Upper lobe of left lung (tissue), 6 donors: ENCODE results near the gene CTBP2. TPM values are rescaled to one million over a fixed set of nuclear protein-coding genes. Genes with fewer than 3 reads are reported as not detected.
A peak's percentile ranks its signal among the peaks of the same experiment; 100 is the strongest.

Source experiments
- ATAC-seq, 2 donors: fragments of 200-7000 bp; cut with Tn5 transposase; one replicate each; pipeline ENCODE4 v1.9.1; 2022; ENCODE audit warnings: mild to moderate bottlenecking in 2 of 2, moderate library complexity in 2 of 2; ENCODE audit not compliant: low FRiP score in 2 of 2
- DNase-seq, 2 donors: peaks; one replicate each; pipeline ENCODE4 v3.0.0-alpha.2; 2019 to 2020
- H3K27ac ChIP-seq, 4 donors: fragments of 200-600 bp; sonication (generic); one replicate each; pipeline ENCODE4 v1.5.1; 2016 to 2019
- H3K27me3 ChIP-seq, 4 donors: fragments of 200-600 bp; sonication (generic); one replicate each; pipeline ENCODE4 v1.5.1; 2017 to 2019
- H3K36me3 ChIP-seq, 4 donors: fragments of 200-600 bp; sonication (generic); one replicate each; pipeline ENCODE4 v1.5.1; 2016 to 2019
- H3K4me1 ChIP-seq, 4 donors: fragments of 200-600 bp; sonication (generic); one replicate each; pipeline ENCODE4 v1.5.1; 2018 to 2019
- H3K4me3 ChIP-seq, 4 donors: fragments of 200-600 bp; sonication (generic); one replicate each; pipeline ENCODE4 v1.5.1; 2017 to 2019; ENCODE audit warnings: mild to moderate bottlenecking in 2 of 4, moderate library complexity in 1 of 4
- H3K9me3 ChIP-seq, 4 donors: fragments of 200-600 bp; sonication (generic); one replicate each; pipeline ENCODE4 v1.5.1; 2018 to 2019
- EP300 ChIP-seq, 4 donors: sonication (generic); formaldehyde crosslinking; IDR thresholded peaks; one replicate each; pipeline ENCODE4 v1.5.1; 2017; ENCODE audit warnings: antibody characterized with exemption in 4 of 4, control low read depth in 2 of 4
- POLR2A ChIP-seq, 4 donors: fragments of 450-650 bp; IDR thresholded peaks; one replicate each; pipeline ENCODE4 v1.5.1; 2016 to 2017; ENCODE audit warnings: antibody characterized with exemption in 4 of 4, mild to moderate bottlenecking in 2 of 4
- POLR2AphosphoS5 ChIP-seq, 2 donors: sonication (generic); formaldehyde crosslinking; IDR thresholded peaks; one replicate each; pipeline ENCODE4 v1.5.1; 2017; ENCODE audit warnings: antibody characterized with exemption in 2 of 2
- WGBS, 2 donors: methylation state at CpG; one replicate each; pipeline ENCODE4 v1.1.5; 2017 to 2018; 5-methylcytosine and 5-hydroxymethylcytosine counted together
- total RNA-seq, 6 donors: library from RNA; depleted of rRNA in 4 of 6; stranded (reverse); fragments of >200 nt in 4 of 6; gene quantifications; one replicate each; pipeline versions ENCODE4 v1.1.0 to v1.2.1, GENCODE V29; 2016 to 2021
- TF ChIP-seq, protein P1 (sequence below), 6 experiments: fragments of 450-650 bp in 4 of 6; fragments of 200-600 bp in 2 of 6; sonication (generic) in 2 of 6; IDR thresholded peaks; one replicate each; pipeline ENCODE4 v1.5.1; 2016 to 2019; ENCODE audit warnings: antibody characterized with exemption in 6 of 6
- donor health status: DM: no; HTN: no; CAD: no; lungs with moderate emphysema.
- donor health status: DM: no; HTN: yes; CAD: no; lungs with severe emphysema.

CTBP2 gene
- total RNA-seq, 6 donors from 2014 or later: 47.1 to 82.5 (median 59.7) TPM

DNA sequence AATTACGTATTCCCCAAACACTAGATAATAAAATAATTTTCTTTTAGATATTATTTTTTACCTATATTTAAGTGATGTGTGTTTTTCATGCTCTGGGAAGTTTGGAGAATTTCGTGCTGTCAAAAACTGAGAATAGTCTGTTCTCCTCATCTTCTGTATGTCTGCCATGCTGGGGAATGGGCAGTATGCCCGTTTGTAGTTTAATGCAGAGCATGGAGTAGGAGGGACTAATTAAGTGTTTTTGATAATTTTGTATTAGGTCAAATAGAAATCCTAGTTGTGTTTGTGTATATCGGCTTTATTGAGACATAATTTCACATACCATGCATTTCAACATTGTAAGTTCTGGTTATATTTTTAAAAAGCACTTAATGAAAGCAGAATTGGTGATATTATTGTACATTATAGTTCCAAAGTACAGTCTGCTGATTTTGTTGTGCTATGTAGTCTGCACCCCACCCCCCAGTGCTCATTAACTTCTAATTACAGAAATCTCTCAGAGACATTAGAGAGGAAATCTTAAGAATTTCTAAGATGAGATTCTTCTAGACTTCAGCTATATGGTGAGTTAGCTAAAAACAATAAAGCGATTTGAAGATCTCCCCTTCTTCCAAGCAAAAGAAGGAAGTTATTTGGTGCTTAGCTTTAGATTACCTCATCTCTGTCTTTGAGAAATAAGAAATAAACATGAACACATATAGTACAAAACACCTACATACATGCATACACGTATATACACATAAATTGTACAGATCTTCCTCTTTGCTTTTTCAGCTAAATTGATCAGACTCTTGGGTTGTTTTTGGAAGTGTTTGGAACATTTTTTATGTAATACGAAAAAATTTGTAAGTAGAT lies 196.3 kb downstream of the CTBP2 start:
- no peaks in the 10 kb centered on the region for H3K9me3 ChIP-seq
- 80 to 84% methylated on average over 7 of the region's 7 CpGs for WGBS, 2 donors
- no peak overlapping the region for H3K27ac ChIP-seq
- ATAC-seq (no peak), DNase-seq (no peak)
- H3K4me3 ChIP-seq: no peak overlapping the region
- H3K27me3 ChIP-seq: no peaks in the 10 kb centered on the region
- peaks cover 0 to 7% (median 4%) of the 10 kb centered on the region in 4 donors for H3K4me1 ChIP-seq
- no peak for TF ChIP-seq POLR2AphosphoS5 (IDR thresholded peaks at IDR 0.05)
- TF ChIP-seq POLR2A (IDR thresholded peaks at IDR 0.05): no peak
- peaks cover 5 to 26% (median 9%) of the 10 kb centered on the region in 4 donors for H3K36me3 ChIP-seq

DNA sequence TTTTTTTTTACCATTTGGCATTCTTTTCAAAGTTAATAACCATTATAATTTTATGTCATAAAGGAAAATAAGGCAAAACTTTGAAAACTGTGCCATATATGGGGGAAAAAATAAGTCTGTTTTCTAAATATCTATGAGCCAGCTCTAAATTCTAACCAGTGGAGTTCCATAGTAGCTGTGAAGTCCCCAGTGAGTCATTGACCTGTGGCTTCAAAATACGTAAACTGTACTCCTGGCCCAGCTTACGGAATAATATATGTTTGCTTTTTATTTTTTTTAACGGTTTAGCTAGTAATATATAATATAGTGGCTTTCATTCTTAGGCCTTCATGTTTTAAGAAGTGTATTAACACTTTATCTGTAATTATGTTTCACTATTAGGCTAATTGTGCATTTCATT lies 197.9 kb downstream of the CTBP2 start:
- Histone ChIP-seq H3K27me3 (no peaks in the 10 kb centered on the region), H3K27ac (no peak overlapping the region), H3K9me3 (no peaks in the 10 kb centered on the region), H3K4me1 (peaks cover 5 to 11% (median 8%) of the 10 kb centered on the region in 4 donors), H3K4me3 (no peak overlapping the region), H3K36me3 (peaks cover 0 to 14% (median 5%) of the 10 kb centered on the region in 4 donors)
- 91 to 97% methylated on average over 3 of the region's 3 CpGs for WGBS, 2 donors
- ATAC-seq (no peak), DNase-seq (no peak)
- TF ChIP-seq POLR2A (IDR thresholded peaks at IDR 0.05): no peak
- TF ChIP-seq, protein P1, sequence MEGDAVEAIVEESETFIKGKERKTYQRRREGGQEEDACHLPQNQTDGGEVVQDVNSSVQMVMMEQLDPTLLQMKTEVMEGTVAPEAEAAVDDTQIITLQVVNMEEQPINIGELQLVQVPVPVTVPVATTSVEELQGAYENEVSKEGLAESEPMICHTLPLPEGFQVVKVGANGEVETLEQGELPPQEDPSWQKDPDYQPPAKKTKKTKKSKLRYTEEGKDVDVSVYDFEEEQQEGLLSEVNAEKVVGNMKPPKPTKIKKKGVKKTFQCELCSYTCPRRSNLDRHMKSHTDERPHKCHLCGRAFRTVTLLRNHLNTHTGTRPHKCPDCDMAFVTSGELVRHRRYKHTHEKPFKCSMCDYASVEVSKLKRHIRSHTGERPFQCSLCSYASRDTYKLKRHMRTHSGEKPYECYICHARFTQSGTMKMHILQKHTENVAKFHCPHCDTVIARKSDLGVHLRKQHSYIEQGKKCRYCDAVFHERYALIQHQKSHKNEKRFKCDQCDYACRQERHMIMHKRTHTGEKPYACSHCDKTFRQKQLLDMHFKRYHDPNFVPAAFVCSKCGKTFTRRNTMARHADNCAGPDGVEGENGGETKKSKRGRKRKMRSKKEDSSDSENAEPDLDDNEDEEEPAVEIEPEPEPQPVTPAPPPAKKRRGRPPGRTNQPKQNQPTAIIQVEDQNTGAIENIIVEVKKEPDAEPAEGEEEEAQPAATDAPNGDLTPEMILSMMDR (IDR thresholded peaks at IDR 0.05): no peak
- TF ChIP-seq EP300 (IDR thresholded peaks at IDR 0.05): no peak
- no peak for TF ChIP-seq POLR2AphosphoS5 (IDR thresholded peaks at IDR 0.05)

DNA sequence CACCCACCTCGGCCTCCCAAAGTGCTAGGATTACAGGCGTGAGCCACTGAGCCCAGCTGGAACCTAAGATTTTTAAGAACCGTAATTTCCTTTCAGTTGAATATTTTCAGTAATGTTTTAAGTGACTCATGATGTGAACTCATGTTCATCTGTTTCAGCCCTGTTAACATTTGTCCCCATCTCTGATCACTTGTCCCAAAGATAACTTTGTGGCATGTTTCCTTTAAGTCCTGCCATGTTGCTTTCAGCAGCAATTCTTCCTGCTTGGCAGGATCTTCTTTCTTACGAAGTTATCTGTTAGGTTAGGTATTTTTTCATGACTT lies 199.2 kb downstream of the CTBP2 start:
- no peak for TF ChIP-seq POLR2AphosphoS5 (IDR thresholded peaks at IDR 0.05)
- no peak for TF ChIP-seq POLR2A (IDR thresholded peaks at IDR 0.05)
- no peak for TF ChIP-seq EP300 (IDR thresholded peaks at IDR 0.05)
- TF ChIP-seq, protein P1 (IDR thresholded peaks at IDR 0.05): no peak
- H3K9me3 ChIP-seq: no peaks in the 10 kb centered on the region
- peaks cover 0 to 2% (median 0%) of the 10 kb centered on the region in 4 donors for H3K36me3 ChIP-seq
- 72 to 73% methylated on average over 4 of the region's 4 CpGs for WGBS, 2 donors
- DNase-seq (no peak), ATAC-seq (no peak)
- no peak overlapping the region for H3K4me3 ChIP-seq
- H3K4me1 ChIP-seq: peaks cover 11 to 22% (median 12%) of the 10 kb centered on the region in 4 donors
- H3K27me3 ChIP-seq: no peaks in the 10 kb centered on the region
- H3K27ac ChIP-seq: no peak overlapping the region

GRCh38 chr10:124959564-124959963 lies 200.8 kb downstream of the CTBP2 start:
- TF ChIP-seq, protein P1 (IDR thresholded peaks at IDR 0.05): no peak
- no peak for TF ChIP-seq POLR2AphosphoS5 (IDR thresholded peaks at IDR 0.05)
- TF ChIP-seq EP300 (IDR thresholded peaks at IDR 0.05): no peak
- TF ChIP-seq POLR2A (IDR thresholded peaks at IDR 0.05): no peak
- ATAC-seq (no peak), DNase-seq (no peak)
- H3K27me3 ChIP-seq: no peaks in the 10 kb centered on the region
- H3K9me3 ChIP-seq: no peaks in the 10 kb centered on the region
- no peaks in the 10 kb centered on the region for H3K36me3 ChIP-seq
- H3K4me1 ChIP-seq: peaks cover 13 to 27% (median 20%) of the 10 kb centered on the region in 4 donors
- no peak overlapping the region for H3K4me3 ChIP-seq
- no peak overlapping the region for H3K27ac ChIP-seq
- 96 to 100% methylated on average over 2 to 3 of the region's 3 CpGs for WGBS, 2 donors

DNA sequence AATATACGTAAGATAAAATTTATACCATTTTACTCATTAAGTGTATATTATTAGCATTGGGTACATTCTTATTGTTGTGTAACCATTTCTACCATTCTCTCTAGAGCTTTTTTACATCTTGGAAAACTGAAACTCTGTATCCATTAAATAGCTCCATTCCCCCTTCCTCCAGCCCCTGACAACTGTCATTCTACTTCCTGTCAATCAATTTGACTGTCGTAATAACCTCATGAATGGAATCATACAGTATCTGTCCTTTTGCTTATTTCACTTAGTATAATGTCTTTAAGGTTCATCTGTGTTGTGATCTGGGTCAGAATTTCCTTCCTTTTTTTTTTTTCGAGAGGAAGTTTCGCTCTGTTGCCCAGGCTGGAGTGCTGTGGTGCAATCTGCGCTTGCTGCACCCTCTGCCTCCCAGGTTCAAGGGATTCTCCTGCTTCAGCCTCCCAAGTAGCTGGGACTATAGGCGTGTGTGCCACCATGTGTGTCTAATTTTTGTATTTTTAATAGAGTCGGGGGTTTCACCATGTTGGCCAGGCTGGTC lies 202.9 kb downstream of the CTBP2 start:
- Histone ChIP-seq H3K36me3 (no peaks in the 10 kb centered on the region), H3K9me3 (no peaks in the 10 kb centered on the region), H3K27ac (peak overlapping the region in 1 of 4 donors; percentile 23), H3K27me3 (no peaks in the 10 kb centered on the region), H3K4me3 (no peak overlapping the region), H3K4me1 (peaks cover 13 to 37% (median 20%) of the 10 kb centered on the region in 4 donors)
- ATAC-seq (peak in 1 of 2 donors; percentile 55), DNase-seq (peak in 1 of 2 donors; percentile 35)
- no peak for TF ChIP-seq POLR2A (IDR thresholded peaks at IDR 0.05)
- no peak for TF ChIP-seq POLR2AphosphoS5 (IDR thresholded peaks at IDR 0.05)
- TF ChIP-seq, protein P1 (IDR thresholded peaks at IDR 0.05): no peak
- TF ChIP-seq EP300 (IDR thresholded peaks at IDR 0.05): no peak
- 51 to 68% methylated on average over 7 of the region's 7 CpGs for WGBS, 2 donors
